HG03439 (cell line): ENCODE results near the gene PLXNA4.

ENCODE experiments used
- ATAC-seq: cut with Tn5 transposase; IDR thresholded peaks from one replicate; pipeline ENCODE4 v1.9.1; 2021; ENCODE audit warnings: mild to moderate bottlenecking, moderate library complexity; ENCODE audit not compliant: unreplicated experiment

Gene PLXNA4

DNA sequence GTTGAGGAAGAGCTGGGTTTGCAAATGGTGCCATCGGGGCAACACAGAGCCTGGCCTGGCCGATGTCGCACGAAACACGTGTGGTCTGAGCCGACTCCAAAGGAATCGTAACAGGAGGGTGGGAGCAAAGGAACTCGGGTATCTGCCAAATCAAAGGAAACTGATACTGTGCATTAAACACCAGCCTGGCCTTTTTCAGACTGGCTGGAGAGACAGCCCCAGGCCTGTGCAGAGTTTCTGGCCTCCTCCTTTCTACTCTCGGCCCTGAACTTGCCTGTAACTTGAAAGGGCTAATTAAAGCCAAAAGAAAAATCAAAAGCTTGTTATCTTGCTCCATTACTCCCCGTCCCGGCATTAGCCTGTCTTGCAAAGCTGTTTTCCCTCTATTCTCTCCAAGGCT is 71.4 kb downstream of the PLXNA4 start:
- no peak for ATAC-seq

DNA sequence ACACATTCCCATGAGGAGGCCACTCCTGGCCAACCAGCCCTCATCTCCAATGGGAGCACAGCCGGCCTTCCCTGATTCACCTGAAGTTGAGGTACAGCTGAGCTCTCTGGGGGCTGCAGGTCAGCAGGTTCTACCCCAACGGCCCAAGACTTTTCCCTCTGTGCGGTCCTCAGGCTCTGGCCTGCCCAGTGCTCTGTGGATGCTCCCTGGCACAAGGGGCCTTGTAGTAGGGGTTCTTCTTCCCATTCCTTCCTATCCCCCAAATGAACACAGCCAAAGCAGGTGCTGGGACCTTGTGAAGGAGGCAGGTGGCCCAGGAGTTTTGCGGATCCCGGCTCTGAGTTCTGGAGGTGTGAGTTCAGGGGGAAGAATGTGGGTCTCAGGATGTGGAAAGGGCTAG is 72.2 kb downstream of the PLXNA4 start:
- ATAC-seq: no peak

DNA sequence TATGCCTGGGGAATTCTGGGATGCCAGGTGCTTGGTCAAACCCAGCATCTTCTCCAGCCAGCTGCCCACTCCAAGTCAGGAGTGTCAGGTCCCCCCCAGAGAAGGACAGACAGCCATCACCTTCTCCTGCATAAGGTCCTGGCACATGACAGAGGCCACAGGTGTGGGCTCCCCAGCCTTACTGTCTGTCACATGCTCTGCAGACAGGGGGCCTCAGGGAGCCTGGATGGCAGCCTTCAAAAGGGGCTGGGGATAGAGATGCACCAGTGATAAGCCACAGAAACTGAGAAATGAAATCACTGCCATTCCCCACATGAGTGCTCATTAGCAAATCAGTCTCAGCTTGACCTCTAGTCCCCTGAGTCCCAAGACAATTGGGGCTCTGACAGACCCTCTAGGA is 72.9 kb downstream of the PLXNA4 start:
- ATAC-seq: no peak

DNA sequence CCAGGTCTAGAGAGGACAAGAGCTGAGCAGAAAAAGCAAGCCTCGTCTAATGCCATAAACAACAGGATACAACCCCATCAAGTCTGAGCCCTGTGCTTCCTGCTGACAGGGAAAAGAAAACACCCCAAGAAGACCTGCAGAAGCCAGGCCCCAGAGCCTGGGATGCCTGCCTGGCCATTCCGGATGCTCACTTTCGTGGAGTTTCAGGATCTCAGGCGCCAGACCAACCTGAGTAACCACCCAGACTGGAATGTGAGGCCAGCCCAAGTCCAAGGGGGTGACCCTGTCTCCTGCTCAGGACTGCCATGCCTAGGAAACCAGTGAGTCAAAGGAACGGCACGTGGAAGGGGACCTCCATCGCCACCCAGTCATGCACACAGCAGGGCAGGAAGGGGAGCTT is 74.3 kb downstream of the PLXNA4 start:
- ATAC-seq: no peak

DNA sequence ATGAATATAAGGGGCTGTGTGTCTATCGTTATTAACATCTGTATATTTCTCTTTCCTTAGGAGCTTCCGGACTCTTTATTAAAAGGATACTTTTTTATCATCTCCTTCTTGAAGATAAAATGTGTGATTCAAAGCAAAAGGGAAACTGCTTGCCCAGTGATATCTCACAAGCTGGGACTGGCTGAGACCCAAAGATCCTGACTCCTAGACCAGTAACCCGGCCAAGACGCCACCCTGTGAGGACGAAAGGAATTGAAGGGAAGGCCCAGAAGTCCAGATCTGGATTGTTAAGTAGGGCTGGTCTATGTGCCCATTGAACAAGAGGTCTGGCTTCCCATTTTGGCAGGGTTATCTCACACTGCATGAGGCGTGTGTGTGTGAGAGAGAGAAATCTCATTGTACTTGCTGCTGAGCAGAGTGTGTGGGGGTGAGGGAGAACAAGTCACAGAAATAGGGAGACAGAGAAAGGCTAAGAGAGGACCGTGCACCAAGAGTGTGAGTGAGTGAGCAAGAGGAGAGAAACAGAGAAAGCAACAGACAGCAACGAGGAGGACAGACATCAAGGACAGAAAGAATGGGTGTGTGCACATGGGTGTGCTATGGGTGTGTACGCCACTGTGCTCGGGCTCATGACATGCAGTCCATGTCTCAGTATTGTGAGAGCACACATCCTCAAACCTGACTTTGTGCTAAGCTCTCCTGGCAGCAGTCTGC is 75.4 kb downstream of the PLXNA4 start:
- ATAC-seq: no peak

DNA sequence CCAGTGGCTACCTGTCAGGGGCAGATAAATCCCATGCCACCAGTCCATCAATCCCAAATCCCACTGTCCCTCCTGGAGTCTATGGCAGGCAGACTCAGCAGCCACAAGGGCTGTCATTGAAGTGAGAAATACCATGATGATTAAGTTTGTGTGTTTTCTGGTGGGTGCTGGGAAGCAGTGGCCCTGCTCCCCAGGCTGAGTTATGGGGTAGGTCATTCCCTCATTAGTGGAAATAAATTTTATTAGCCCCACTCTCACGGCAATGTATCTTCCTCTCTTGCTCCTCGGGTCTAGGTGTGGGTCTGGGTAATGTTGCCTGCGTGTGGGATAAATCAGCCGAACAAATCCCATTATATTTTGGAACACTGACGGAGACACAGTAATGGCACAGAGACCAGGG is 76.8 kb downstream of the PLXNA4 start:
- ATAC-seq: no peak

DNA sequence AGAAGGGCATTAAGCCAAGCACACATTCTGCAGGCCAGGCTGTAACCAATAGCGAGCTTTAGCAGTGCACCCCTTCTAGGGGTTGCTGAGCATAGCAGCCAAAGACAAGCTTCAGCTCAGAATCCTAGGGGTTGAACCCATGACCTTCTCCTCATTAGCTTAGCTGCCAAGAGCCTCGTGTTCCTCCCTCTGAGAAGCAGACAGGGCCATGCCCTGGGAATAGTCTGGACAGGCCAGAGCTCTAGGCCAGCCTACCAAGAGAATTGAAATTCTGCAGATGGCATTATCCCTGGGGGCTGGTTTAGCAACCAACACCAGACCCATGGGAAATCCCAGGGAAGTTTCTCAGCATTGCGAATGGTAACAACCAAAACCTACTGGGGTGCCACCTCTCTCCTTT is 77.2 kb downstream of the PLXNA4 start:
- no peak for ATAC-seq

DNA sequence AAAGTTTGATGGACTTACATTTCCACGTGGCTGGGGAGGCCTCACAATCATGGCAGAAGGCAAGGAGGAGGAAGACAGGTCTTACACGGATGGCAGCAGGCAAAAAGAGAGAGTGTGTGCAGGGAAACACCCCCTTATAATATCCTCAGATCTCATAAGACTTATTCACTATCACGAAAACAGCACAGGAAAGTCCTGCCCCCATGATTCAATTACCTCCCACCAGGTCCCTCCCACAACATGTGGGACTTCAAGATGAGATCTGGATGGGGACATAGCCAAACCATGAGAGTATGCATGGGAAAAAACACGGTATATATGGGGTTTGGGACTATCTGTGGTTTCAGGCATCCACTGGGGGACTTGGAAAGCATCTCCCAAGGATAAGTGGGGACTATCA is 78.0 kb downstream of the PLXNA4 start:
- ATAC-seq: no peak

DNA sequence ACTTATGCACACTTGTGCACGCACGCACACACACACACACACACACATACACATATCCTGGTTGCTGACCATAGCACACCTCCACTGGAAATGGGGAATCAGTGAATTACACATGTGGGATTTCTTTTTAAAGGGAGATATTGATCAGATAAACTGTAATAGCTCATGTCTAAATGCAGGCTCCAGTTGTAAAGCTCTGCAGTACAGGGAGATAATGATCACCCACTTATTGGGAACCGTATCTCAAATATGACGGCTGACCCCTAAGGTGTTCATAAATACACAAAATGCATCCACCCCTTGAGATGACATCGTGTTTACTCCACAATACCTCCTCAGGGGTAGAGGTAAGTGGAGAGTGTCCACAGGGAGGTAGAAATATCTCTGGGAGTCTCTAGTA is 79.2 kb downstream of the PLXNA4 start:
- no peak for ATAC-seq

DNA sequence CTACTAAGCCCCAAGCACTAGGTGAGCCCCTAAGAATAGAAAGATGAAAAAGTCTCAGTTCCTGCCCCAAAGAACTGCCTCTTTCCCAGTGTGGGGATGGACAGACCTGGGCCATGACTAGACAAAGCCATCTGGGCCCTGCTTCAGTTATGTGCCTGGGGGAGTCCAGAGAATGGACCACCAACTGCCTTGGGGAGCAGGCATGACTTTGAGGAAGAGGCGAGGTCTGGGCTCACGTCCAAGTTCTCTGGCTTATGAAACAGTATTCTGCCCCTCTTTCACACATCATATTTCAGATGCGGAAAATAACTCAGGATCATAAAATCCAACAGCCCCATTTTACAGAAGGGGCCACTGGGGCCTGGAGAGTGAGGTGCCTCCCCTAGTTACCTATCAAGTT is 80.3 kb downstream of the PLXNA4 start:
- no peak for ATAC-seq

DNA sequence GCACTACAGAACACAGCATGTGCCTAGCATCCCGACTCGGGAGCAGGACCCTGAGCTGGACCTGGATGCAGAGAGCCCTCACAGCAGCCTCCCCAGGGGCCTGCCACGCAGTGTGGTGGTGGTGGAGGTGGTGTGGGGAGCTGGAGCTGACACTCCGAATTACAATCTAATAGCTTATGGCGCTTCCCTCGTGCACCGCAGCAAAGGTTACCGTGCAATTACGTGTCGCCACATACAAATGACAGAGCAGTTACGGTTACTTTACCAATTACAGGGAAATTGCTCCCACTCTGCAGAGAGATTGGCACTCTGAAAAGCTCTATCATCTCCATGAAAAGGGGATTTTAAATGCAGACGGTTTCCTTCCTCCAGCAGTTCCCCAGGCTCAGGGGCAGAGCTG is 81.8 kb downstream of the PLXNA4 start:
- ATAC-seq: no peak

DNA sequence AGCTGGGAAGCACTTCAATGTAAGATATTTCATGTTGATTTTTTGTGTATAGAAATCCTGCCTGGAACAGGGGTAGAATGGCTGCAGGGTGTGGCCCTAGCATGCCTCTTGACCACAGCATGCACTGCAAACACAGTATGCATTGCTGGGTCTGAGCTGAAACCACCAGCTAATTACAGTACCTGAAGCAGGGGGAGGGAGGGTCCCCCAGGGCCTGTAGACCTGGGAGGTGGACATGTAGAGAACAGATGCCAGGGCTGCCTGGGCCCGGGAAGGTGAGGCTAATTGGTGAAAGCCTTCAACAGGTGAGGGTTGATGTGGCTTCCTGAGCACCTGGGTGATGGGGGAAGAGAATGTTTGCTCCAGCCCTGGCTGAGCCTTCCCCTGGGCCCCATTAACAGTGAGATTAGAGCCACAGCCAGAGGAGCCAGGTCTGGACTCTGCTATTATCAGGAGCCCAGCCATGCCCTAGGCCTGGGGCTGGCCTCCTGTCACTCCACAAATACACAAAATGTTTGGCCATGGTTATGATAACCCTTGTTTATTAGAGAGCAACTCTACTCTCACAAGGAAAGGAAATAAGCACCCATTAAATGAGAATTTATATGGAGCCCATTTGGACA is 83.3 kb downstream of the PLXNA4 start:
- ATAC-seq: no peak

DNA sequence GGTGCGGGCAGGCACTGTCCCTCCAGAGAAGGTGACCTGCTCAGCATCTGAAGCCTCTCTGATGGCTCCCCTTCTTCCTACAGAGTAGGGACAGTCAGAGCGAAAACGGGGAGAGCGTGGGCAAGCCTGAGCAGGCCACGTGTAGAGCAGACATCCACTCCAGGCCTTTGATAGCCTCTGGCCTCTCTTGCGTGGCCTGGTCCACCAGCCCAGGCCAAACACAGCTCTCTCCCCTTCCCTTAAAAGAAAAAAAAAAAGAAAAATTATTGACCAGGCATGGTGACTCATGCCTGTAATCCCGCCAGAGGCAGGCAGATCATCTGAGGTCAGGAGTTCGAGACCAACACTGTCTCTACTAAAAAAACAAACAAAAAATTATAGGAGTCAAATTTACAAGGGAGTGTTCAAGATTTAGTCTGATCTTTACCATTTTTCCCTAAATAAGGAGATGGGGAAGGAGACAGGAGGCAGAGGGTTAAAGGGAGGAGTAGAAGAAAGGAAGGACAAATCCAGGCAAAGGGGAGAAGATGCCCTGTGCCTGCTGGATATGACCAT is 84.8 kb downstream of the PLXNA4 start:
- no peak for ATAC-seq

DNA sequence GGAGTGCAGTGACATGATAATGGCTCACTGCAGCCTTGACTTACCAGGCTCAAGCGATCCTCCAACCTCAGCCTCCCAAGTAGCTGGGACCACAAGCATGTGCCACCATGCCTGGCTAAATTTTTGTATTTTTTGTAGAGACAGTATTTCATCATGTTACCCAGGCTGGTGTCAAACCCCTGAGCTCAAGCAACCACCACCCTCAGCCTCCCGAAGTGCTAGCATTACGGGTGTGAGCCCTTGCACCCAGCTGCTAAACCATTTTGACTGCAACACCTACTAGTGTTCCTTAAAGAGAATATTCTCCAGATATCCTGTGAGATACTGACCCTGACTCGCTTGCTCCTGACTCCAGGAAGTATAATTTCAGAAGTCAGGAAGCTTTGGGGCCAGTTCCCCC is 85.8 kb downstream of the PLXNA4 start:
- ATAC-seq: no peak

DNA sequence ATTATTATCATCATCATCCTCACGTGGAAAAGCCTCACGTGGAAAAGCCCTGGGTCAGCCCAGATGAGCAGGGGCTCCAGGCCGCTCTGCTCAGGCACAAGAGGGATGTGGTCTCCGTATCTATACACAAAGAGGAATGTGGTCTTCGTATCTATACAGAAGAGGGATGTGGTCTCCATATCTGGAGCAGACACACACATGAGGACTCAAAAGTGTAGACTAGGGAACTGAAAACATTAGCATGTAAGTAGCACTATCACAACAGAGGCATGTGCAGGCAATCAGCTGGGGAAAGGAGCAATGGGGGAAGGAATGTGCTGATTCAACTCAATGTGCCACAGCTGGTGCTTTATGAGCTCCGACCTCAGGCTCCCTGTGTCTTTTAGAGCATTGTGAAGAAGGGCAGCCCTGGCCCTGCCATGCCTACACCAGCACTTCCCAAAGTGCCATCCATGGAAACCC is 86.5 kb downstream of the PLXNA4 start:
- ATAC-seq: no peak

DNA sequence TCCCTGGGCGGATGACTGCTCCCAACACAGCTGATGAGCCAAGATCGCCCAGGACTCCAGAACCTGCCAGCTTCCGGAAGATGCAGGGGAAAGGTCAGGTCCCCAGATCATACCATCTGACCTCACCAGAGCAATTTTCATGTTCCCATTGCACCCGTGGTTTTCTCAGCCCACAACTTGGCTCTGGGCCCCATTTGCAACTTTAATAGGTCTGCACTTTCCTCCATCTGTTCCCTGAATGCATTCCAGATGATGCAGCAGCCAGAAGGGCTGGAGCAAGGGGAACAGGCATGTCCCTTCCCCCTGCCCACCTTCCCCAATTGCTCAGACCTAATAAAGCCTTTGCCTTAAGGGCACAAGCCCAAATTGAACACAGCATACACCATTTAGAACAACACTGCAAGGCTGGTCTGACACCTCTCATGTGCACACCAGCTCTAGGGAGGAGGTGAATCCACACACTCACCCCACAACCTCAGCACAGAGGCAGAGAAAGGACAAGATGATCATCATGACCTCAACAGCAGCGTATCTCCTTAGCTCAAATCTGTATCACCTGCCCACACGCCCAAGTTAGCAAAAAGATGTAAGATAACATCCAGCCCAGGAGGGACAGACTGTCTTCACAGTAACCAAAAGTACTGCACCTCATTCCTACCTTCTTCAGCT is 87.5 kb downstream of the PLXNA4 start:
- ATAC-seq: no peak

DNA sequence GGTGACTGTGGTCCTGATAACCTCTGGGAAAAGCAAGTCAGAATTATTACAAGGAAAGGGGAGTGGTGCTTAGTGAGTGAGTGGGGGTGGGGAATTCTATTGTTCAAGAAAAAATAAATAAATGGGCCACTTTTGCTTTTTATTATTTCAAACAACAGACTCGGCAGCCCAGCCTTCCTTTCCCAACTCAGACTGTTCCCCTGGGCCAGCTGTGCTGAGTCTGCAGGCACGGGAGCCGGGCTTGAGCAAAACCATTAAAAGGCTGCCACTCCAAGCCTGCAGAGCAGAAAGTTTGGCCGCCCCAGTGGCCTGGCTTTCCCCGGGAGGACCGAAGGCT is 90.0 kb downstream of the PLXNA4 start:
- ATAC-seq: no peak

DNA sequence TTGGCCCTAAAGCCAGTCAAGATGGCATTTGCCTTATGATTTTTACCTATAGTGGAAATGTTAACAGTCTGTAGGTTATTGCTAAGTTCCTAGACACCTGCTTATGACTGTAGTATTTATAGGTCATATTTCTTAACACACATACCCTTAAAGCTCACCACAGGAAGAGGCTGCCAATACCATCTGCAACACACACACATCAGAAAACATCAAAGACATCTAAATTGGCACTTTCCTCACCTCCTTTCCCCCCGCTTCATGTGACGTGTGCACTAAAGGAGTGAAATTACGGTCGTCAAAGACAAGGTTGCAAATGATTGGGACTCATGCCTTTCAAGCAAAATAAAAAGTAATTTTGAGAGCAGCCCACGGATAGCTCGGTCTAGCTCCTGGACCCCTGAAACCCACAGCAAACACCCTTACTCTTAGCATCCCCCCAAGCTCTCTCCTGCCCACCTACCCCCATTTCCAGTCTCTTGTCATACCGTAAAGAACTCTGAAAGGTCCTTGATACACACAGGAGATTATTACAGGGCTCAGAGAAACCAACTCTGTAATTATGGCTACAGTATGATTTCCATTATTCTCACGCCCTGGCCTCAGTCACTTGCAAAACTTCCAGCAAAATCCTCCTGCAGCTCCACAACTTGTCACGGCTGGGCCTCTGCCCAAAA is 90.5 kb downstream of the PLXNA4 start:
- no peak for ATAC-seq

DNA sequence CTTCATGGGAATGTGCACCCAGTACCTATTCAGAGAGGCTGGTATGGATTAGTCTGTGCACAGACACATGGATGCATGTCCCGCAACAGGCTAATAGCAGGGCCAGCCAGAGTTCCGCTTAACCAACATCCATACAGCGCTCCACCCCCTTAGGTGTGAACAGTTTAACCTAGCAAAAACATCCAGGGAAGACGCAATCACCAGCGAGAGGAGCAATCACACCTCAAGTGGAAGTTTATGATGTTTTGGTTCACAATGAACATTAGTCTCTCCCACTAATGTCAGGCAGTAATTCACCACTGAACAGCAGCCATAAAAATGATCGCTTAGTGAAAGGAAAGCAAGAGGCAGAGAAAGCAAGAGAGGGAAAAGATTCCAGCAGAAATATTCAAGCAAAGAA is 91.1 kb downstream of the PLXNA4 start:
- no peak for ATAC-seq

DNA sequence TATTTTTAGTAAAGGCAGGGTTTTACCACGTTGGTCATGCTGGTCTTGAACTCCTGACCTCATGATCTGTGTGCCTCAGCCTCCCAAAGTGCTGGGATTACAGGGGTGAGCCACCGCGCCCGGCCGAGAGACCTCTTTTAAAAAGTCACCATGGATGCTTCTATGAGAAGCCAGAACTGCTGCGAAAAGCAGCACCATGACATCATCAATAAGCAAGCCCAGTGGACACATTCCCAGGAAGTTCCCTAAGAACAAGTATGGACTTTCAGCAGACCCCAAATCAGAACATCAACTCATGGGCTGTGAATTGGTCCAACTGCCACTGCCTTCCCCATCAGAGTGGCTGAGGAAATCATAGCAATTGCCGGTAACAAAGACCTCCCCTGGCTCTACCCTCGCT is 93.4 kb downstream of the PLXNA4 start:
- no peak for ATAC-seq

DNA sequence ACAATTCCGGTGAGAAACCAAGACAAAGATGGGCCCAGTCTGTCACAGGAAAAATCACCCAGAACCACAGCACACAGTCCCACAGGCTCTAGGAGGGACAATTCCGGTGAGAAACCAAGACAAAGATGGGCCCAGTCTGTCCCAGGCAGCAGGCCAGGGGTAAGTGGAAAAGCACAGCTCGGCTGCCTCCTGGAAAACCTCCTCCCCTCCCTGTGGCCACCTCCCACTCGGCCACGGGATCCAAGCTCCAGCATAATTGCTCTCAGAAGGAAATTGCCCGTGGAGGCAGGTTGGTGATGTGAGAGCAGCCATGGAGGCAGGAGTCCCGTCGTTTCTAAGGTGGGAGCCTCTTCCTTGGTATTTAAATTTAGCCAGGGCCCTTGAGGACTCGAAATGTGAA is 95.7 kb downstream of the PLXNA4 start:
- no peak for ATAC-seq

DNA sequence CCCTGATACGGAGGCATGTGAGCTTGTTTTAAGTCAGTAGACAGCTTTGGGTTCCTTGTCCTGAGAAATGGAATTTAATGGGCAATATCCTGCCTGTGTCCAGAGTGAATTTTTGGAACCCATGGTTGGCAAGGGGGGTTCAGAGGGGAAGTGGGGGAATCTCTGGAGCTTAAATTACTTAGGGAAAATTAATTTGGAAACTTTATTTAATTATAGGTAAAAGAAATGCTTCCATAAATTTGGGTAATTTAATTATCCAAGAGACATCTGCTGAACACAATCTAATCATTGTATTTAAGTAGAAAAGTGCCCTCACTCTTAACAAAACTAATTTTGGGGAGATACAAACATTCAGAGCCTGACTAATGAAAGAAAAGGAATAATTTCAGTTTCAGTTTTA is 99.7 kb downstream of the PLXNA4 start:
- no peak for ATAC-seq
